ENCODE measurements around the gene CUTC. TPM values are rescaled to one million over a fixed set of nuclear protein-coding genes. Genes with fewer than 3 reads are reported as not detected.

Gene CUTC, protein sequence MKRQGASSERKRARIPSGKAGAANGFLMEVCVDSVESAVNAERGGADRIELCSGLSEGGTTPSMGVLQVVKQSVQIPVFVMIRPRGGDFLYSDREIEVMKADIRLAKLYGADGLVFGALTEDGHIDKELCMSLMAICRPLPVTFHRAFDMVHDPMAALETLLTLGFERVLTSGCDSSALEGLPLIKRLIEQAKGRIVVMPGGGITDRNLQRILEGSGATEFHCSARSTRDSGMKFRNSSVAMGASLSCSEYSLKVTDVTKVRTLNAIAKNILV
- total RNA-seq (2014; rRNA removed; shearing (Covaris generic)), result 22.4 and 24.8 TPM in 2 replicates

GRCh38 chr10:99732033-99732842 is at the start of gene CUTC, which contains the start of gene COX15:
Gene CUTC, plus strand, starts transcription at chr10:99732234. Its CDS starts 115 bp downstream, at chr10:99732349.
Gene COX15, minus strand, starts transcription at chr10:99732127. Its CDS starts 78 bp downstream, at chr10:99732049.

GRCh38 chr10:99782447-99783286 is 50.6 kb downstream of the CUTC start, which contains the start of gene ABCC2:
Gene ABCC2, plus strand, starts transcription at chr10:99782640. Its CDS starts 205 bp downstream, at chr10:99782845.

Other genes starting within 250 kb of the CUTC start
- 0.13 TPM in 1 of 2 replicates, not detected in the other for gene NKX2-3, start 199.3 kb upstream of the CUTC start, total RNA-seq (2014; rRNA removed; shearing (Covaris generic))
- gene SLC25A28, start 111.8 kb upstream of the CUTC start, total RNA-seq (2014; rRNA removed; shearing (Covaris generic)), result 16.9 and 18.3 TPM in 2 replicates
- 6.5 and 6.8 TPM in 2 replicates for gene ENTPD7, start 72.7 kb upstream of the CUTC start, total RNA-seq (2014; rRNA removed; shearing (Covaris generic))
- 33.5 and 35.8 TPM in 2 replicates for gene COX15, start 107 bp upstream of the CUTC start, total RNA-seq (2014; rRNA removed; shearing (Covaris generic))
- gene ABCC2, start 50.4 kb downstream of the CUTC start, total RNA-seq (2014; rRNA removed; shearing (Covaris generic)), result 13.4 and 16.9 TPM in 2 replicates

Measured in A375 (cell line).